GM12874 (cell line): ENCODE measurements around the gene ANKRD37.

Source experiments
- TF ChIP-seq, protein P1 (sequence below): IDR thresholded peaks from 2 replicates; pipeline ENCODE4 v1.5.1; 2011; ENCODE audit warnings: low read depth, mild to moderate bottlenecking, control low read depth, low read length, moderate library complexity; ENCODE audit not compliant: insufficient read depth

The ANKRD37 gene

DNA sequence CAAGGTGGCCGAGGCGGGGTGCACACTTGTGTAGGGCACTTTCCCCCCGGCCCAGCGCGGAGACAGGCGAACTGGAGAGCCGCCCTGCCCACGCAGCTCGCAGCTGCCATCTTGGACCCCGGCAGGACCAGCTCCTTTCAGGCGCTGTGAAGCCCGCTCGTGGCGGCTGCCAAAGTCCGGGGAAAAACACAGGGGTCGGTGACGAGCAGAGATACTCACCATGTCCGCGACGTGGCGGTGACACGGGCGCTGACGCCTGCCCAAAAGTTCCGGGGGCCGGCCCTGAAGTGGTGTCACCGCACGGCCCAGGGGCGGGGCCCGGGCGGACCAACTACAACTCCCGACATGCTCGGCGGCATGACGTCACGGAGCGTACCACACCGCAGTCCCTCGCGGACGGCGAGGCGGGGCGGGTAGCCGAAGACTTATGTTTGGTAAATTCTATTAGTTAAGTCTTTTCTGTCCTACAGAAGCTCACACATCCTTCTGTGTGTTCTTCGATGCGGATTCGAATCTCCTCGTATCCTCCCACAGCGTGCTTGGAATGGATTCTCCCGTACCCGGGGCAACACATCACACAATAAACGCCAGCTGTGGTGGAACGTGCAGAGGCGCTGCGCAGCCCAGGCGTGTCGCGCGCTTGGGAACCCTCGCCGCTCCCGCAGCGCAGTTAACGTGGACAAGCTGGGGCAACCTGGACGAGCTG is 29.2 kb downstream of the ANKRD37 start, which contains the start of gene UFSP2:
Gene UFSP2, minus strand, starts transcription at position 318 of the 706 bp plus-strand sequence. Its CDS starts 96 bp downstream, at position 222.
- TF ChIP-seq, protein P1, sequence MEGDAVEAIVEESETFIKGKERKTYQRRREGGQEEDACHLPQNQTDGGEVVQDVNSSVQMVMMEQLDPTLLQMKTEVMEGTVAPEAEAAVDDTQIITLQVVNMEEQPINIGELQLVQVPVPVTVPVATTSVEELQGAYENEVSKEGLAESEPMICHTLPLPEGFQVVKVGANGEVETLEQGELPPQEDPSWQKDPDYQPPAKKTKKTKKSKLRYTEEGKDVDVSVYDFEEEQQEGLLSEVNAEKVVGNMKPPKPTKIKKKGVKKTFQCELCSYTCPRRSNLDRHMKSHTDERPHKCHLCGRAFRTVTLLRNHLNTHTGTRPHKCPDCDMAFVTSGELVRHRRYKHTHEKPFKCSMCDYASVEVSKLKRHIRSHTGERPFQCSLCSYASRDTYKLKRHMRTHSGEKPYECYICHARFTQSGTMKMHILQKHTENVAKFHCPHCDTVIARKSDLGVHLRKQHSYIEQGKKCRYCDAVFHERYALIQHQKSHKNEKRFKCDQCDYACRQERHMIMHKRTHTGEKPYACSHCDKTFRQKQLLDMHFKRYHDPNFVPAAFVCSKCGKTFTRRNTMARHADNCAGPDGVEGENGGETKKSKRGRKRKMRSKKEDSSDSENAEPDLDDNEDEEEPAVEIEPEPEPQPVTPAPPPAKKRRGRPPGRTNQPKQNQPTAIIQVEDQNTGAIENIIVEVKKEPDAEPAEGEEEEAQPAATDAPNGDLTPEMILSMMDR, result no peak

DNA sequence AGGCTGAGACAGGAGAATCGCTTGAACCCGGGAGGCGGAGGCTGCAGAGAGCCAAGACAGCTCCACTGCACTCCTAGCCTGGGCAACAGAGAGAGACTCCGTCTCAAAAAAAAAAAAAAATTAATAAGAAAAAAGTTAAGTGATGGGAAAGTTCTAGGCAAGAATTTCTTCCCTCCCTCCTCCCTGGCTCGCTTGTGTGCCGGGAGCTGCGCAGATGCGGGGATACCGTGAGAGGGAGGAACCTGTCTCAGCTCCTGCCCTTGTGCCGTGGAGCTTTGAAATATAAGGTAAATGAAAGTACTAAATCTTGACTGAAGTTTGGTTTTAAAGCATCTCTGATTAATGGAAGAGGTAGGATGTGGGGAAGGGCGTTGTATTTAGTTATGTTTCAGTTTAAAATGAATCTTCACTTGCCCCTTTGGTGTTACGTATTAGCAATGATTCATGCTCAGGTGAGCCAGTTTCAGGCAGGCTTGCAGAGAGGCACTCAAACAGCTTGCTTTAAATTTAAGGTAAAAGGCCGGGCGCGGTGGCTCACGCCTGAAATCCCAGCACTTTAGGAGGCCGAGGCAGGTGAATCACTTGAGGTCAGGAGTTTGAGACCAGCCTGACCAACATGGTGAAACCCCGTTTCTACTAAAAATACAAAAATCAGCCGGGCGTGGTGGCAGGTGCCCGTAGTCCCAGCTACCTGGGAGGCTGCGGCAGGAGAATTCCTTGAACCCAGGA is 30.5 kb downstream of the ANKRD37 start:
- TF ChIP-seq, protein P1, result no peak

DNA sequence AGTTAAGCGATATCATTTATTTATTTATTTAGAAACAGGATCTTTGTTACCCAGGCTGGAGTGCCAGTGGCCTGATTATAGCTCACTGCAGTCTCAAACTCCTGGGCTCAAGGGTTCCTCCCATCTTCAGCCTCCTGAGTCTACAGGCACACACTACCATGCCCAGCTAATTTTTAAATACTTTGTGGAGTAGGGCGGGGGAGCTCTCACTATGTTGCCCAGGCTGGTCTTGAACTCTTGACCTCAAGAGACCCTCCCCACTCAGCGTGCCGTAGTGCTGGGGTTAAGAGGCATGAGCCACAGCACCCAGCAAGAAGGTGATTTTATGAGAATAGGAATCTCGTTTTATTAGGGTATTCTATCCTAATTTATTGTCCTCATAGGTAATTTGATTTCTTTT is 33.0 kb downstream of the ANKRD37 start:
- TF ChIP-seq, protein P1, result no peak

GRCh38 chr4:185435466-185435865 is 38.8 kb downstream of the ANKRD37 start:
- TF ChIP-seq, protein P1, result no peak

DNA sequence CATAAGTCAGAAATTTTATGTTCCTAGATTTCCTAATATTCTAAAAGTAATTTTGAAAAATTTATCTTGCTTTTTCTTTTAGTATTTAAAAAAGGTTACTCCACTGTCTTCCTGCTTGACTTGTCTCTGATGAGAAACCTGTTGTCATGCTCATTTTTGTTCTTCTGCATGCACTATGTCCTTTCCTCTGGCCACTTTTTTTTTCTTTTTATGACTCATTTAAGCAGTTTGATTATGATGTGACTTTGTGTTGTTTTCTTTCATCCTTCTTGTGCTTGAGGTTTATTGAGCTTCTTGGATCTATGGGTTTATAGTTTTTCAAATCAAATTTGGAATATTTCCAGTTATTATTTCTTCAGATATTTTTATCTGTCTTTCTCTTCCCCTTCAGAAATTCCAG is 41.2 kb downstream of the ANKRD37 start:
- TF ChIP-seq, protein P1, result no peak

DNA sequence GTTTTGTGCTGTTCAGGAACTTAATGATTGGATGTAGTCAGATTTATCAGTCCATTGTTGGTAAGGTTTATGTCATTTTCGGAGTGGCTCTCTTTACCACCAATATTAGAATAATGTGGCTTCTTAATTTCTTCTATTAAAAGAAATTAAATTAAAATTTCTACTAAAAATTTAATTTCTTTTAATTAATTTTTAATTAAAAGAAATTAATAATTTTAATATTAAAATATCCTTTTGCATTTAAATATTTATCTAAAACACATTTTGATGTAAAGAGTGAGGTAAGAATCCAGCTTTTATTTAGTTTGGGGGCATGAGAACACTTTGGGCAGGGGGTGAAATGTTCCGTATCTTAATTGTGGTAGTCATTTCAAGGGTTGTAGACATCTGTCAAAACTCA is 44.8 kb downstream of the ANKRD37 start:
- TF ChIP-seq, protein P1, result no peak

DNA sequence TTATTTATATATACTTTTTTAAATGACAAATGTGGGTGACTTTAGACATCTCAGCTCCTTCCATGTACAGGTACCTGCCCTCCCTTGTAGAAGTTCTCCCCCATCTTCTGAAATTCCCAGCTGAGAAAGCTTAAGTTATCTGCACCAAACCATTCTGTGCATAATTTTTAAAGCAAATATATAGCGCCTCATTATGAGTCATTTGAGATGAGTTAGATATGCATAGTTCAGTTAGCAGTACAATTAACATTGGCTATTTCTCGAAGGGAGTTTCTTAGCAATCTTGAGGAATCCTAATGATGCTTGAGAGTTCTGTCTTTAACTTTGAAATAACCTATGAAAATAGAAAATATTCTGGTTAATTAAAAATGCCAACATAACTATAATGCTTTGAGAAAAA is 48.6 kb downstream of the ANKRD37 start:
- TF ChIP-seq, protein P1, result no peak
